ENCODE results near the gene HDGFL2.

The HDGFL2 gene

DNA sequence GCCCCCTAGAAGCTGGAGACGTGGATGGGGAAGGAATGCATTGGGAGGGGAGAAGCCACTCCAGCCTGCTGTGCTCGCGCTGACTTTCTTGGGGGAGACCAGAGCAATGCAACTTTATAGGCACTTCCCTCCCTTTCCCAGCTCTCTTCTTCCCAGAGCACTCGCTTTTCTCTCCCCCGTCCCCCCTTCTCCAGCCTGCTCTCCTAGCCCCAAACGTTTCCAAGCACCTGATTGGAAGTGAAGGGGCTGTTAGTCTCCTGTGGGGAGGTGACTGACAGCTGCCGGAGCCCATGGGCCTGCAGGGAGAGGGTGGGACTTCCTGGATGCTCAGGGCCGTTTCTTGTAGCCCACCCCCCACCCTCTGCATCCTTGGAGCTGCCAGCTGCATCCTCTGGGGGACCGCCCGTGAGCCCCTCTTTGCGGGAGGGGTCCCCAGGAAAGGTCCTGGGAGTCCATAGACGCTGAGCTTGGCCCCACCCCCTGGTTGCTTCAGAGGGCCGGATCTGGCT lies 2.5 kb downstream of the HDGFL2 start (continued):
- TF ChIP-seq, protein P1, sequence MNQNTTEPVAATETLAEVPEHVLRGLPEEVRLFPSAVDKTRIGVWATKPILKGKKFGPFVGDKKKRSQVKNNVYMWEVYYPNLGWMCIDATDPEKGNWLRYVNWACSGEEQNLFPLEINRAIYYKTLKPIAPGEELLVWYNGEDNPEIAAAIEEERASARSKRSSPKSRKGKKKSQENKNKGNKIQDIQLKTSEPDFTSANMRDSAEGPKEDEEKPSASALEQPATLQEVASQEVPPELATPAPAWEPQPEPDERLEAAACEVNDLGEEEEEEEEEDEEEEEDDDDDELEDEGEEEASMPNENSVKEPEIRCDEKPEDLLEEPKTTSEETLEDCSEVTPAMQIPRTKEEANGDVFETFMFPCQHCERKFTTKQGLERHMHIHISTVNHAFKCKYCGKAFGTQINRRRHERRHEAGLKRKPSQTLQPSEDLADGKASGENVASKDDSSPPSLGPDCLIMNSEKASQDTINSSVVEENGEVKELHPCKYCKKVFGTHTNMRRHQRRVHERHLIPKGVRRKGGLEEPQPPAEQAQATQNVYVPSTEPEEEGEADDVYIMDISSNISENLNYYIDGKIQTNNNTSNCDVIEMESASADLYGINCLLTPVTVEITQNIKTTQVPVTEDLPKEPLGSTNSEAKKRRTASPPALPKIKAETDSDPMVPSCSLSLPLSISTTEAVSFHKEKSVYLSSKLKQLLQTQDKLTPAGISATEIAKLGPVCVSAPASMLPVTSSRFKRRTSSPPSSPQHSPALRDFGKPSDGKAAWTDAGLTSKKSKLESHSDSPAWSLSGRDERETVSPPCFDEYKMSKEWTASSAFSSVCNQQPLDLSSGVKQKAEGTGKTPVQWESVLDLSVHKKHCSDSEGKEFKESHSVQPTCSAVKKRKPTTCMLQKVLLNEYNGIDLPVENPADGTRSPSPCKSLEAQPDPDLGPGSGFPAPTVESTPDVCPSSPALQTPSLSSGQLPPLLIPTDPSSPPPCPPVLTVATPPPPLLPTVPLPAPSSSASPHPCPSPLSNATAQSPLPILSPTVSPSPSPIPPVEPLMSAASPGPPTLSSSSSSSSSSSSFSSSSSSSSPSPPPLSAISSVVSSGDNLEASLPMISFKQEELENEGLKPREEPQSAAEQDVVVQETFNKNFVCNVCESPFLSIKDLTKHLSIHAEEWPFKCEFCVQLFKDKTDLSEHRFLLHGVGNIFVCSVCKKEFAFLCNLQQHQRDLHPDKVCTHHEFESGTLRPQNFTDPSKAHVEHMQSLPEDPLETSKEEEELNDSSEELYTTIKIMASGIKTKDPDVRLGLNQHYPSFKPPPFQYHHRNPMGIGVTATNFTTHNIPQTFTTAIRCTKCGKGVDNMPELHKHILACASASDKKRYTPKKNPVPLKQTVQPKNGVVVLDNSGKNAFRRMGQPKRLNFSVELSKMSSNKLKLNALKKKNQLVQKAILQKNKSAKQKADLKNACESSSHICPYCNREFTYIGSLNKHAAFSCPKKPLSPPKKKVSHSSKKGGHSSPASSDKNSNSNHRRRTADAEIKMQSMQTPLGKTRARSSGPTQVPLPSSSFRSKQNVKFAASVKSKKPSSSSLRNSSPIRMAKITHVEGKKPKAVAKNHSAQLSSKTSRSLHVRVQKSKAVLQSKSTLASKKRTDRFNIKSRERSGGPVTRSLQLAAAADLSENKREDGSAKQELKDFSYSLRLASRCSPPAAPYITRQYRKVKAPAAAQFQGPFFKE (tag by site-specific recombination; IDR thresholded peaks at IDR 0.05; ENCODE audit: borderline replicate concordance) = no peak
- TF ChIP-seq ZNF132 (tag by site-specific recombination; IDR thresholded peaks at IDR 0.05; ENCODE audit: borderline replicate concordance) (no peak), ZNF366 (tag by site-specific recombination; conservative IDR thresholded peaks at IDR 0.05) (peak; percentile 60; the same call in 1 of the 2 replicates), PRDM10 (tag by site-specific recombination; IDR thresholded peaks at IDR 0.05) (peak; percentile 94), IKZF3 (tag by site-specific recombination; IDR thresholded peaks at IDR 0.05) (peak; percentile 86), ZBTB17 (tag by site-specific recombination; IDR thresholded peaks at IDR 0.05) (peak; percentile 85), ZEB2 (tag by site-specific recombination; IDR thresholded peaks at IDR 0.05) (0 out of 2 replicates have a peak, but pooled peaks have one; percentile 3), MZF1 (tag by site-specific recombination; IDR thresholded peaks at IDR 0.05; ENCODE audit: borderline replicate concordance) (no peak), ZBTB7A (tag by site-specific recombination; IDR thresholded peaks at IDR 0.05; ENCODE audit: low read depth) (0 out of 2 replicates have a peak, but pooled peaks have one; percentile 7), ZNF398 (tag by site-specific recombination; IDR thresholded peaks at IDR 0.05) (peak; percentile 87), ZNF335 (tag by site-specific recombination; conservative IDR thresholded peaks at IDR 0.05) (no peak)
- TF ChIP-seq, protein P2, sequence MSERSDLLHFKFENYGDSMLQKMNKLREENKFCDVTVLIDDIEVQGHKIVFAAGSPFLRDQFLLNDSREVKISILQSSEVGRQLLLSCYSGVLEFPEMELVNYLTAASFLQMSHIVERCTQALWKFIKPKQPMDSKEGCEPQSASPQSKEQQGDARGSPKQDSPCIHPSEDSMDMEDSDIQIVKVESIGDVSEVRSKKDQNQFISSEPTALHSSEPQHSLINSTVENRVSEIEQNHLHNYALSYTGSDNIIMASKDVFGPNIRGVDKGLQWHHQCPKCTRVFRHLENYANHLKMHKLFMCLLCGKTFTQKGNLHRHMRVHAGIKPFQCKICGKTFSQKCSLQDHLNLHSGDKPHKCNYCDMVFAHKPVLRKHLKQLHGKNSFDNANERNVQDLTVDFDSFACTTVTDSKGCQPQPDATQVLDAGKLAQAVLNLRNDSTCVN (tag by site-specific recombination; optimal IDR thresholded peaks at IDR 0.05) = peak; percentile 14

Data from HEK293 (cell line).